T-cell (primary cell): ENCODE data around the gene DBH. TPM values are rescaled to one million over a fixed set of nuclear protein-coding genes. Genes with fewer than 3 reads are reported as not detected.

Experiments used
- ATAC-seq, 4 experiments: fragments of 200-7000 bp in 3 of 4; fragments of 150-1000 bp in 1 of 4; cut with Tn5 transposase; replicated peaks in 1 of 4; 1 replicate in 3 of 4; 2 replicates in 1 of 4; pipeline ENCODE4 v1.10.0; 2021; ENCODE audit warnings: moderate library complexity in 3 of 4, mild to moderate bottlenecking in 2 of 4, moderate number of reproducible peaks in 1 of 4
- CTCF ChIA-PET, 2 donors: fragments of 300-600 bp; sonication (Branson Sonifier 250); formaldehyde crosslinking; loops; one replicate each; lab custom pipeline; 2022; ENCODE audit warnings: antibody characterized with exemption in 2 of 2; lab: Charles Lee
- POLR2A ChIA-PET, 2 donors: fragments of 300-600 bp; sonication (Branson Sonifier 250); formaldehyde crosslinking; loops; one replicate each; lab custom pipeline; 2022; ENCODE audit warnings: antibody characterized with exemption in 2 of 2; lab: Charles Lee
- DNase-seq, 35 experiments: peaks; one replicate each; pipeline versions ENCODE4 v3.0.0 to v3.0.0-alpha.2; 2013 to 2023
- H3K27ac ChIP-seq: one replicate; pipeline ENCODE4 v1.5.1; 2013; ENCODE audit warnings: low read length
- H3K27me3 ChIP-seq, 2 experiments: replicated peaks in 1 of 2; 1 replicate in 1 of 2; 2 replicates in 1 of 2; pipeline versions ENCODE4 v1.6.1 to v1.7.0; 2013; ENCODE audit warnings: low read length in 1 of 2, mixed read lengths in 1 of 2; ENCODE audit not compliant: control insufficient read depth in 2 of 2, insufficient read depth in 2 of 2; ENCODE audit errors: extremely low read depth in 1 of 2
- H3K36me3 ChIP-seq, 2 donors: 1 replicate in 1 of 2; 2 replicates in 1 of 2; pipeline versions ENCODE4 v1.6.1 to v1.7.0; 2013; ENCODE audit warnings: low read length in 1 of 2; ENCODE audit not compliant: control insufficient read depth in 2 of 2, insufficient read depth in 1 of 2; ENCODE audit errors: extremely low read depth in 1 of 2
- H3K4me1 ChIP-seq, 2 experiments: 1 replicate in 1 of 2; 2 replicates in 1 of 2; pipeline versions ENCODE4 v1.6.1 to v1.7.0; 2013; ENCODE audit warnings: low read length in 2 of 2, mixed read lengths in 1 of 2; ENCODE audit not compliant: insufficient read depth in 2 of 2, control insufficient read depth in 1 of 2; ENCODE audit errors: extremely low read depth in 1 of 2
- H3K4me3 ChIP-seq, 2 donors: 1 replicate in 1 of 2; 2 replicates in 1 of 2; pipeline versions ENCODE4 v1.5.1 to v1.7.0; 2013; ENCODE audit warnings: mild to moderate bottlenecking in 2 of 2, low read length in 1 of 2, moderate library complexity in 1 of 2; ENCODE audit not compliant: control insufficient read depth in 1 of 2; ENCODE audit errors: extremely low read depth in 1 of 2
- H3K9me3 ChIP-seq: 2 replicates; pipeline ENCODE4 v1.7.0; 2013
- H3K27ac Mint-ChIP-seq, 2 donors: one replicate each; pipeline ENCODE4 v1.8.0; 2020 to 2021; ENCODE audit warnings: mild to moderate bottlenecking in 2 of 2, mixed read lengths in 2 of 2
- H3K27me3 Mint-ChIP-seq, 2 donors: one replicate each; pipeline ENCODE4 v1.8.0; 2021 to 2022; ENCODE audit warnings: mixed read lengths in 2 of 2
- H3K36me3 Mint-ChIP-seq: one replicate; pipeline ENCODE4 v1.8.0; 2021; ENCODE audit warnings: mixed read lengths
- H3K4me1 Mint-ChIP-seq, 3 donors: one replicate each; pipeline ENCODE4 v1.8.0; 2020 to 2022; ENCODE audit warnings: mixed read lengths in 3 of 3, mild to moderate bottlenecking in 1 of 3
- H3K4me3 Mint-ChIP-seq, 3 donors: one replicate each; pipeline ENCODE4 v1.8.0; 2020 to 2022; ENCODE audit warnings: mild to moderate bottlenecking in 3 of 3, mixed read lengths in 3 of 3, moderate library complexity in 3 of 3
- H3K9me3 Mint-ChIP-seq, 3 donors: one replicate each; pipeline ENCODE4 v1.8.0; 2020 to 2022; ENCODE audit warnings: mixed read lengths in 3 of 3
- WGBS: methylation state at CpG from one replicate; pipeline ENCODE4 v1.1.5; 2013; ENCODE audit warnings: missing lambda C conversion rate; ENCODE audit not compliant: insufficient coverage; 5-methylcytosine and 5-hydroxymethylcytosine counted together
- total RNA-seq, 35 experiments: library from RNA in 6 of 35; stranded (reverse) in 6 of 35; fragments of 120-200 nt in 1 of 35; gene quantifications; one replicate each; pipeline versions ENCODE4 v1.2.1 to v1.2.4 and lab custom pipeline; 2013 to 2026

The DBH gene
- total RNA-seq, 5 donors from 2014 or later (not counting 1 experiment from before 2014, with no cell fraction given) = 0.26 to 0.82 (median 0.32) TPM

GRCh38 chr9:133684936-133685361, 48.8 kb downstream of the DBH start:
- Histone ChIP-seq H3K36me3 (peaks cover 0 to 4% of the 10 kb centered on the region in 2 donors), H3K4me3 (no peak overlapping the region), H3K27me3 (no peaks in the 10 kb centered on the region), H3K9me3 (no peaks in the 10 kb centered on the region), H3K4me1 (peaks cover 34 to 66% of the 10 kb centered on the region in 2 experiments), H3K27ac (peak overlapping the region; percentile 93)
- Mint-ChIP-seq H3K27ac (peak overlapping the region; percentile 100), H3K9me3 (no peaks in the 10 kb centered on the region), H3K27me3 (no peaks in the 10 kb centered on the region), H3K36me3 (no peaks in the 10 kb centered on the region), H3K4me1 (peaks cover 30 to 47% (median 36%) of the 10 kb centered on the region in 3 donors), H3K4me3 (peak overlapping the region in 1 of 3 donors; percentile 69)
- WGBS = 85% methylated on average over 10 of the region's 17 CpGs
- CTCF ChIA-PET = no interaction called here
- DNase-seq = no peak
- no peak for ATAC-seq
- POLR2A ChIA-PET = no interaction called here

DNA sequence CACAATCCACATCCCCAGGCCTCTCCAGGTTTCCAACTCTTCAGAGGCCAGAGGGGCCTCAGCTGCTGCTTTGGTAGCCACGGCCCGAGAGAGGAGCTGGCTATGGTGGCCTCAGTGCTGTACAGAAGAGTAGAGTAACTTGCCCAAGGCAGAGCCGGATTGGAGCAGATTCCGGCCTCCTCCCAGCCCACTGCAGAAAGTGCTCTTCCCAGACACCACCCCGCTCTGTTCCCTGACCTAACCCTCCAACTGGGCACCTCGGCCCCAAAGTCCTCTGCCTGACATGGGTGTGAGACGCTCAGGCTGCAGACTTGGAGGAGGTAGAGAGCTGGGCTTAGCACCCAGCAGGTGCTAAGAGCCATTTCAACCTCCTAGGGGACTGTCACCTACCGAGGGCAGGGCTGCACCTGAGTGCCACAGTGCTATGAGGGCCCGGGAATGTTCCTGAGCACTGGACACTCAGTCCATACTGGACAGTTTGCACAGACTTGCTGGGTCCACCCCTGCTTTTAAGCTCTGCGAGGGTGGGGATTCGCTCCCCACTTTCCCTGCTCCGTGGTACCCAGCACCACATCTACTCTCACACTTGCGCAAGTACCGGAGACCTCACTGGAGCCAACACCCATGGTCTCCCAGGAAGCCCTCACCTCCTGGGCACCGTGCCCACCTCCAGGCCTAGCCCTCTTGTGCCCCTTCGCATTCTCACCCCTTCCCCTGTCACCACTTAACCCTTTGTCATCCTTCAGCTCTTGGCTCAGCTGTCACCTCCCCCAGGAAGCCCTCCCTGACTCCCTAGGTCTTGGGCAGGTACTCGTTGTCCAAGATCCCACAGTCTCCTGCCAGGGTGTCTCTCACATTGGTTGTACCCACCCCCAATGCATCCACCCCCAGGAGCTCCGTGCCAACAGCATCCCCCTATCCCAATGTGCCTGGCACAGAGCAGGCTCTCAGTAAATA, 49.8 kb downstream of the DBH start:
- ChIA-PET CTCF (no interaction called here), POLR2A (no interaction called here)
- Mint-ChIP-seq H3K36me3 (no peaks in the 10 kb centered on the region), H3K27me3 (no peaks in the 10 kb centered on the region), H3K4me3 (no peak overlapping the region), H3K4me1 (peaks cover 30 to 44% (median 36%) of the 10 kb centered on the region in 3 donors), H3K9me3 (no peaks in the 10 kb centered on the region), H3K27ac (peak overlapping the region; percentile 100)
- ATAC-seq (no peak), DNase-seq (no peak)
- Histone ChIP-seq H3K9me3 (no peaks in the 10 kb centered on the region), H3K4me3 (no peak overlapping the region), H3K4me1 (peaks cover 34 to 57% of the 10 kb centered on the region in 2 experiments), H3K36me3 (peaks cover 7 to 8% of the 10 kb centered on the region in 2 donors), H3K27ac (no peak overlapping the region), H3K27me3 (no peaks in the 10 kb centered on the region)
- 94% methylated on average over 13 of the region's 18 CpGs for WGBS

DNA sequence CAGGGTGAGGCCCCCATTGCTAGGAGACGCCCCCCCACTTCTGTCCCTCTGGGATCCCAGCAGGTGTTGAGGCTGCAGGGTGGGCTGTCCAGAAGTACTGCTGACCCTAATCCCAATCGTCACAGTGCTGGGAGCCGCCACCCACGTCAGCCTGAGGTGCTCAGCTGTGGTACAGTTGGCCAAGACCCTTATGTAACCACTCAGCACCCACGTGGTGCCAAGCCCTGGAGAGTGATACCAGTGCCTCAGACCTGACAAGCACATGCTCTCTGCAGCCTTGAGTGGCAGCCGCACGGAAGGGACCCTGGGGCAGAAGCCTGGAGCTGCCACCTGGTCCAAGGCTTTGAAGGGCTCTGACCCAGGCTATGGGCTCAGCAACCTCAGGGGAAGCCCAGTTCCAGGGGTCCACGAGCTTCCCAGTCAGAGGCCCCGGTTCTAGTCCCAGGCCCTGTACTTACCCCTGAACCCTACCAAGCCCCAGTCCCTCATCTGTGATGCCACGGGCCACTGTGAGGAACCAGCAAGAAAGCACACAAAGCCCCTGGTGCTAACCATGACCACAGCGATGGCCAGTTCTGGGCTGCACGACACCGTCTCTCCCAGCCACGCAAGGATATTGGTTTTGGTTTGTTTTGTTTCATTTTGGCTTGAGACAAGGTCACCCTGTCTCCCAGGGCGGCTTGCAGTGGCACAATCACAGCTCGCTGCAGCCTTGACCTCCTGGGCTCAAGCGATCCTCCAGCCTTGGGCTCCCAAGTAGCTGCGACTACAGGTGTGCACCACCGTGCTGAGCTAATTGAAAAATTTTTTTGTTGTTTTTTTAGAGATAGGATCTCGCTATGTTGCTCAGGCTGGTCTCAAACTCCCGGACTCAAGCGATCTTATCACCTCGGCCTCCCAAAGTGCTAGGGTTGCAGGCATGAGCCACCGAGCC, 50.7 kb downstream of the DBH start:
- ChIA-PET POLR2A (no interaction called here), CTCF (no interaction called here)
- H3K27ac Mint-ChIP-seq = peak overlapping the region; percentile 100
- no peak overlapping the region for H3K27ac ChIP-seq
- peaks cover 27 to 51% of the 10 kb centered on the region in 2 experiments for H3K4me1 ChIP-seq
- no peaks in the 10 kb centered on the region for H3K36me3 Mint-ChIP-seq
- no peaks in the 10 kb centered on the region for H3K9me3 Mint-ChIP-seq
- ATAC-seq = no peak
- H3K4me1 Mint-ChIP-seq = peaks cover 25 to 42% (median 32%) of the 10 kb centered on the region in 3 donors
- DNase-seq = no peak
- H3K27me3 Mint-ChIP-seq = no peaks in the 10 kb centered on the region
- H3K4me3 Mint-ChIP-seq = no peak overlapping the region
- H3K4me3 ChIP-seq = no peak overlapping the region
- H3K9me3 ChIP-seq = no peaks in the 10 kb centered on the region
- WGBS = 84% methylated on average over 14 of the region's 24 CpGs
- H3K27me3 ChIP-seq = no peaks in the 10 kb centered on the region
- peaks cover 7 to 8% of the 10 kb centered on the region in 2 donors for H3K36me3 ChIP-seq

DNA sequence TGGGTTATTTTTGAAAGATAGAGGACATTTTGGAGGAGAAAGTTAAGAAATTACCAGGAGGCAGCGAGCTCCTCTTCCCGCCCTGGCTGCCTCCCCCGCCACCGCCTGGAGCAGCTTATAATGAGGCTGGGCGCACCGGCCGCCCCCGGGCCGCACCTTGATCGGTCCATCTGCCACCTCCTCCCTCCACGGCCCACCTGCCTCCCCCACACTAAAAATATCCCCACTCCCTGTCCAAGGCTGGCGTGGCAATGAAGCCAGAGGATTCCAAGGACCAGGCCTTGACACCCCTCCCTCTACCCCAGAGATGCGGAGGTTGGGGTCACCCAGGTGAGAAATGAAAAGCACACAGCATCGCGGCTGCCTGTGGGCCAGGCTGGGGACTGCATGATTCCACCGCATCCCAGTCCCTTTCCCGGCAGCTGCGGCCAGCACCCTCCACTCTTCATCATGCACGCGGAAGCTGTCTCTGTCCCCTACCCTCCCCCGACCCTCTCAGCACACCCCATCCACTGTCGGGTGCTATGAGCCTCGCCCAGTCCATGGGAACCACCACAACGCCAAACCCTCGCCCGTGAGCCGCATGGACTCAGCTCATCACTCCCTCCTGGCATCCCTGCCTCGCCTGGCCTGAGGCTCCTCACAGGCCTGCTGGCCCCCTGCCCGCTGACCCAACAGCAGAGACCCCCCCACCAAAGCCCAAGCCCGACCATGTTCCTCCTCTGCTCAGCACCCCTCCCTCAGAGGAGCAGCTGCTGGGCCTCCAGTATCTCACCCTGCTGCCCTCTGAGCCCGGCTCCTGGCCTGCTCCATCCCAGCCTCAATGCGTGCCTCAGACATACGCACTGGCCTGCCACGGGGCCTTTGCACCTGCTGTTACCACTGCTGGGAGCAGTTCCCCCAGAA, 51.9 kb downstream of the DBH start:
- Mint-ChIP-seq H3K9me3 (no peaks in the 10 kb centered on the region), H3K27me3 (no peaks in the 10 kb centered on the region), H3K36me3 (peaks cover under 1% of the 10 kb centered on the region), H3K4me3 (no peak overlapping the region), H3K27ac (peak overlapping the region; percentile 43 to 58), H3K4me1 (peaks cover 22 to 36% (median 24%) of the 10 kb centered on the region in 3 donors)
- no peaks in the 10 kb centered on the region for H3K27me3 ChIP-seq
- ChIA-PET CTCF (interaction anchor here in 1 of 2 donors (0.7 kb wide), 1 partner anchor 10 kb away, joined by 4 read pairs; no protein-coding TSS in a partner anchor), POLR2A (no interaction called here)
- ATAC-seq (no peak), DNase-seq (no peak)
- peaks cover 9% of the 10 kb centered on the region in 2 donors for H3K36me3 ChIP-seq
- no peak overlapping the region for H3K4me3 ChIP-seq
- no peak overlapping the region for H3K27ac ChIP-seq
- H3K9me3 ChIP-seq = no peaks in the 10 kb centered on the region
- peaks cover 16 to 39% of the 10 kb centered on the region in 2 experiments for H3K4me1 ChIP-seq
- WGBS = 86% methylated on average over 27 of the region's 34 CpGs

GRCh38 chr9:133689151-133689763, 53.1 kb downstream of the DBH start:
- peaks cover 11 to 26% (median 17%) of the 10 kb centered on the region in 3 donors for H3K4me1 Mint-ChIP-seq
- Histone ChIP-seq H3K4me1 (peaks cover 10 to 27% of the 10 kb centered on the region in 2 experiments), H3K4me3 (no peak overlapping the region), H3K27me3 (no peaks in the 10 kb centered on the region), H3K9me3 (no peaks in the 10 kb centered on the region), H3K36me3 (peaks cover 17 to 20% of the 10 kb centered on the region in 2 donors), H3K27ac (no peak overlapping the region)
- H3K9me3 Mint-ChIP-seq = no peaks in the 10 kb centered on the region
- ATAC-seq (no peak), DNase-seq (no peak)
- ChIA-PET POLR2A (no interaction called here), CTCF (no interaction called here)
- H3K36me3 Mint-ChIP-seq = peaks cover 9% of the 10 kb centered on the region
- WGBS = 84% methylated on average over 8 of the region's 10 CpGs
- H3K4me3 Mint-ChIP-seq = no peak overlapping the region
- H3K27ac Mint-ChIP-seq = no peak overlapping the region
- H3K27me3 Mint-ChIP-seq = no peaks in the 10 kb centered on the region
